GM19463 (cell line): ENCODE measurements around the gene IFT172.
A peak's percentile ranks its signal among the peaks of the same experiment; 100 is the strongest.

Source experiments
- ATAC-seq: cut with Tn5 transposase; IDR thresholded peaks from one replicate; pipeline ENCODE4 v1.9.1; 2021; ENCODE audit warnings: mild to moderate bottlenecking, moderate library complexity; ENCODE audit not compliant: unreplicated experiment

IFT172 gene

DNA sequence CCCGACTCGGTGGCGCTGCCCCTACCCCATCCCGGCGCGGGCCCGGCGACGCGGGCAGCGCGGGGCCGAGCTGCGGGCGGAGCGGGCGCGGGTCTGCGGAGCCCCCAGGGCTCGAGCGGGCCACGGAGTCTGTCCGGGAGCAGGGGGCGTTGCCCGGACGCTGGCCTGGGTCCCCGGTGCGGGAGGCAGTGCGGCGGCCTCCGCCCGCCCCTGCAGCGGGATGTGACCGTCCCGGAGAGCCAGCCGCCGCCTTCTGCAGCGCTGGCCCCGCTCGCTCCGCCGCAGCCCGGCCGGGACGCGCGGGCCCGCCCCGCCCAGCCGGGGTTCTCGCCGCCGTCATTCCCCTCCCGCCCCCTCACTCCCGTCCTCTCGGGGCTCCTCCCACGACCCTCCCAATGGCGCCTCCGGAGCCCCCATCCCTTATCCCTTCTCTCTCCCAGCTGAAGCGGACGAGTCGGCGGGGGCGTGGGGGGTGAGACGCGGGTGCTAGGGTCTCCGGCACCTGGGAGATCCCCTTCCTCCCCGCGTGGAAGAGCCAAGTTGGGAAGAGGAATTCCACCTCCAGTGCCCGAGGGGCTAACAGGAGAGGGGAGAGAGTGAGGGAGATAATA, 5.5 kb upstream of the IFT172 start, which contains the start of gene FNDC4:
FNDC4 (minus strand) TSS at position 257 of the 611 bp plus-strand sequence. CDS start 521 bp downstream, outside the sequence.
- ATAC-seq: no peak

DNA sequence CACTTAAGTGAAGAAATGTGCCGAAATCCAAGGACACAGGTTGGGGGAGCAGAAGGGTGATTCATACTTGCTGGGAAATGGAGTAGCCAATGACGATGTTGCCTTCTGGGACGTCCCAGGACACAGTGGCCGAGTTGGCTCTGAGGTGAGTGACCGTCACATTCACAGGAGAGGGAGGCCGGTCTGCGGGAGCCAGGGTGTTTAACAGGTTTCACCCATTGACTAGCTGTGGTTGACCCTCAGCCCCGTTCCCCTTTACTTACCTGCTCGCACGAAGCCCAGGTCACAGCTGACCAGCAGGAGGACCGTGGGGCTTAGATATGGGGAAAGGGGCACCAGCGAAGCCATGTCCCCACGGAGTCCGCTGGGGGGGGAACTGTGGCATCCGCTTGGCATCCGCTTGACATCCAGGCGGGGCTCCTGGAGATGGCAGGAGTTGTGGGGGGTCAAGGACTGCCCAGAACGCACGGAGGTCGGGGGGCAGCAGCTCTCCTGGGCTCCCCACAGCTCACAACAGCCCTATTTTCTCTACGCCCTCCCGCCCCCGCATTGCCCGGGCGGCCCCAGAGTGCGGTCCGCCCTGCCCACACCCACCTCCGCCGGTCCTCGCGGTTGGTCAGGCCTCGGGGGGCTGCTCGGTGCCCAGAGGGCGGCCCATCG, 4.9 kb upstream of the IFT172 start:
- no peak for ATAC-seq

DNA sequence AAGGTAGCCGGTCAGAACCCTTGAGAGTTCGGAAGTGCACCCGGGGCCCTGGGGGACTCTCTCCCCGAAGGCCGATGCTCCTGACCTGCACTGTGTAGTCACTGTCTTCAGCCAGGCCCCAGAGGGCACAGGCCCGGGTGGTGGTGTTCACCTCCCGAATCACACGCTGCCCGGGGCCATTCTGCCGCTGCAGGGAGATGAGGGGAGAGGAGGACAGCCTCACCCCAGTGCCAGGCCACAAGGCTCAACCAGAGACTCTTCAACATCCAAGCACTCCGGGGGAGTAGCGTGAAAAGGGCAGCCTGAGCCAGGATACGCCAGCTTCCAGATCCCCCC, 4.4 kb upstream of the IFT172 start:
- ATAC-seq: no peak

DNA sequence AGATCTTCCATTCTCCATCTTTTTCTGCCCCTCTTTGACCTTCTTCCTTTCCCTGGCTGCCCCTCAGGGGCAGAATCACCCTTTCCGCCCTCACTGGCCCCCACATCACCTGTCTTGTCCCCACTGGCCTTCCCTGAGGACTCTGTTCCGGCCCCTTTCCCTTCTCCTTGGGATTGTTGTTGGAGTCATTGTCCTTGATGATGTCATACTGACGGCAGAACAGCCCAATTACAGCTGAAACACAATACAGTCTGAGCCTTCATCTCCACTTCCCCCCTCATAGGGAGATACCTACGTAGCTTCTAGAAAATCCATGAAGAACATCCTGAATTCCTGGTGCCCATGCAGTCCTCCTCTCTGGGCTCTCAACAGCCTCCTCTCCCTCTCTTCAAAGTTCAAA, 3.0 kb upstream of the IFT172 start:
- no peak for ATAC-seq

DNA sequence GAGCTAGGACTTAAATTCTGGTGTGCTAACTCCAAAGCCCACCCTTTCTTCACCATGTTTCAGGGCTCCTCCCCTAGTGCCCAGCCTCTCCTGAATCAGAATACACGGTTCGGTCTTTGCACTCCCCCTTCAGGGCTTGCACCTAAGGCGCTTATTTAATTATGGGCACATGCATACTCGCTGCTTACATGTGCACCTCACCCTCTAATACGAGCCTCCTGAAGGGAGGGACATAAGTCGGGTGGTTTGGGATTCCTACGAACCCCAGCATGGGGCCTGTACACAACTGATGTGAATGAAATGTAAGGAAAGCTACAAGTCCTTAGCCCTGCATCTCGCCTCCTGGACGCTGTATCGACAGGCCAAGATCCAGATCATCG, 435 bp downstream of the IFT172 start:
- no peak for ATAC-seq

DNA sequence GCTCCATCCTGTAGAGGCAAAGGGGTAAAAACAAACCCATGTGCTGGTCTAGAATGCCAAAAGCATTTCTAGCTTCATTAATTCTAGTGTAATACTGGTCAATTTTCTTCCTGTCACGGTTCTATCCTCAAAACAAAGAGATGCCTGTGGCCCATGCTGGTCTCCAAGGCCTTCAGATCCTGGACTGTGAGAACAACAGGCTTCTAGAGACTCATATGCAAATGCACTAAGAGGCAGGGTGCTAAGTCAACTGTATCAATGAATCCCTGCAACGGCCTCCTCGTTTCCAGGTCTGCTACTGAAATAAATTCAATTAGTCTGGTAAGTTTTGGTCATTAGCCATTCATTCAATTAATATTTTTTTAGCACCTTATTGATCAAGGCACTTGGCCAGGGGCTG, 4.0 kb downstream of the IFT172 start:
- no peak for ATAC-seq

GRCh38 chr2:27471961-27472360, 17.6 kb downstream of the IFT172 start:
- ATAC-seq: no peak

- no peak for ATAC-seq
Measured at GRCh38 chr2:27464443-27464842, 25.1 kb downstream of the IFT172 start.

DNA sequence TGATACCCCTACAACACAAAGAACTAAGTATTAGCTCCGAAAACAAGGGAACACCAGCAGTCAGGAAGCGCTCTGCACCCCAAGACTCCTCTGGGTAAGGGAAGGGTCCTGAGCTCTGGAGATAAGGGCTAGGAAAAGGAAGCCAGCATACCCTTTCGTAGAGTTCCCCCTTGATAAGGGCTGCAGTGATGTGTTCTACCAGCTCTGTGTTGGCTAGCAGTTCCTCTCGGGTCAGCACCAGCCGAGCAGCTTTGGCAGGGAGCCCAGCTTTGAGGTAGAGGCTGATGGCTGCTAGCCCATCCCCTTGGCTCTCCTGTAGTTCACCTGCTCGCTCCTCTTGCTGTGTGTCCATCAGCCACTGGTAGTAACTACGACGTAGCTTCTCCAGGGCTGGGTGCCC, 28.4 kb downstream of the IFT172 start:
- ATAC-seq: no peak

DNA sequence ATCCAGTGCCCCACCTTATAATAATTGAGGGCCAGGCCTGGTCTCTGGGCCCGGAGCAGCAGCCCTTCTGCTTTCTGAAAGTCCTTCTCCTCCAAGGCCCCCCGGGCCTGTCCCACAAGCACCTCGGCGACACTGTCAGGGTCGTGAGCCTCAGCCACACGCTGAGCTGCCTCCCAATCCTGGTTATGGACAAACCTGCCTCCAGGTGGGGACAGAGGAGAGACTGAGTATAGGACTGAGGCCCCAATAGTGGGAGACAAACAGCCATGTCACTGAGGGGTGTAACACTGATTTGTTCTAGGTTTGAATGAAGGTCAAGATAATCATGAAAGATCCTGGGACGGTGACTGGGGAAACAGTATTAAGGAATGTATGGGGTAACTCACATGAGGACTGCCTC, 35.6 kb downstream of the IFT172 start:
- no peak for ATAC-seq

DNA sequence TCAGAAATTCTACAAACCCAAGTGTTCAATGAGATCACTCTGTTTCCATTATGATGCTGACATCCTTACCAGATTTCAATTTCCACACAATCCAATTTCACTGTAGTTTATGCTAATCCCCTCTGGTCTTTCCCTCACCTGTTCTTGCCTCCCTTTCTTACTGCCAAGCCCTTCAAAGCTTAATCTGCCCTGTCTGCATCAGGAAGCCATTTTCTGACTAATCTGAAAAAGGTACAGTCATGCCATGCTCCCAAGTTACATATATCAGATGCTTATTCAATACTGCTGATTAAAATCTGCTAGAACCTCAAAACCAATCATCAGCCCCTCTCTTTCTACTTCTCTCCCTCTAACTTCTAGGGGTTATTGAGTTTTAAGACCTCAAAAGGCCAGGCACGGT, 38.4 kb downstream of the IFT172 start:
- ATAC-seq: no peak

GRCh38 chr2:27448381-27448780, 41.2 kb downstream of the IFT172 start:
- ATAC-seq: no peak

DNA sequence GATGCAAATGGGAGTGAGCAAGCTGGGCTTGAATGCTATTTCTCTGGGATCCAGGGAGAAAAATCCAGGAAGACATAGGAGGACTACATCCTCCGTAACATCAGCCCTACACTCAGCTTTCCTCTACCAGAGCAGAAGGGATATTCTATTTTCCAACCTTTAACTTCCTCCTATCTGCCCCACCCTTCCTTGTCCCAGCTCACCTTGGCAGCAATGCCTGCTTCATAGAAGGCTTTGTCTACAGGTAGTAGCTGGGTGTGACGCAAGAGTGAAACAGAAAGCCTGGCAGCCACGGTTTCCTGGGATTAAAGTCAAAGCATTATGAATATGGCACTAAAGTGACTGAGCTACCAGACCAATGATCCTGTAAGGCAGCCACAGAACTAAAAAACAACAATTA, 43.5 kb downstream of the IFT172 start:
- ATAC-seq: no peak

DNA sequence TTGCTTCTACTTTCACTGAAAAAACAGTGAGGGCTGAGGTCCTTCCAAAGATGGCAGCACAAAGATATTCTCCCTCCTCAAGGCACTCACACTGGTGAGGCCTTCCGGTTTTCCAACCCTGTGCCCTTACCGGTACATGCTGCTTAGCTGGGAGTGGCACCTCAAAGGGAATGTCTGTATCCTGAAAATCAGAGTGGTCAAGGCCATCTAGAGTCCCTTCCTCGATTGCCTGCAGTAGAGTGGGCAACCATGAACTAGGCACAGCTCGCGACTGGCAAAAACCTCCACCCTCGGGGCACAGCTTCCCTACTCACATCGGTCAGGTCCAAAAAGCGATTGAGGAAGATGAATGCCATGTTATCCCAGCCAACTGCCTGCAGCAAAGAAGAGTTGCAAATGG, 43.9 kb downstream of the IFT172 start:
- no peak for ATAC-seq

- no peak for ATAC-seq
Measured at GRCh38 chr2:27445155-27445554, 44.4 kb downstream of the IFT172 start.

DNA sequence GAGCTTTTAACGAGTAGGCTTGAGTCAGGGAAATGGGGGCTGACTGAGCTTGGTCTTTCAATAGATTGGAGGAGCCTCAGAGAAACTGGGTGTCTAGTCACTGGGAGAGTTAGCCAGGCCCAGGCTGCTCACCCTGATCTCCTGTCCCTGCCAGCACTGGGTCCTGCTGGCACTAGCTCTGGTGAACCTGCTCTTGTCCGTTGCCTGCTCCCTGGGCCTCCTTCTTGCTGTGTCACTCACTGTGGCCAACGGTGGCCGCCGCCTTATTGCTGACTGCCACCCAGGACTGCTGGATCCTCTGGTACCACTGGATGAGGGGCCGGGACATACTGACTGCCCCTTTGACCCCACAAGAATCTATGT, 46.6 kb downstream of the IFT172 start:
- ATAC-seq: no peak

- no peak for ATAC-seq
Measured at GRCh38 chr2:27441958-27442919, 47.3 kb downstream of the IFT172 start, which contains the start of gene KRTCAP3. Gene KRTCAP3, plus strand, starts transcription at chr2:27442381. Its CDS starts 32 bp downstream, at chr2:27442413.

GRCh38 chr2:27441226-27441926, 48.2 kb downstream of the IFT172 start:
- no peak for ATAC-seq

- no peak for ATAC-seq
Measured at GRCh38 chr2:27435628-27436027, 53.9 kb downstream of the IFT172 start.

DNA sequence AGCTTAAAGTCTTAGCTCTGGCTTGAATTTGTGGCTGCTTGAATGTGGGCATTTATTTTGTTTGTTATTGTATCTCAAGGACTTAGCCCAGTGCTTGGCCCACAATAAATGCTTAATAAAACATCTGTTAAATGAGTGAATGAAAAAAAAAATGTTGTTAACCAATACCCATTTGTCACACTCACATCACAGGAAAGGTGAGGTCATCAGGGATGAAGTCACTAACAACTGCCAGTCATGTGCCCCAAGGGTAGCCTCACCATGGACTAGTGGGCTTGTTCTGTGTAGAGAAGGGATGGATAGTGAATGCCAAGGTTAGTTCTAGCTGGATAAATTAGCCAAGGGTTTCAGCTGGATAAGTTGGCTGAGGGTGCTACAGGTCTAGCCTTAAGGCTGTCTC, 58.1 kb downstream of the IFT172 start:
- ATAC-seq: no peak

DNA sequence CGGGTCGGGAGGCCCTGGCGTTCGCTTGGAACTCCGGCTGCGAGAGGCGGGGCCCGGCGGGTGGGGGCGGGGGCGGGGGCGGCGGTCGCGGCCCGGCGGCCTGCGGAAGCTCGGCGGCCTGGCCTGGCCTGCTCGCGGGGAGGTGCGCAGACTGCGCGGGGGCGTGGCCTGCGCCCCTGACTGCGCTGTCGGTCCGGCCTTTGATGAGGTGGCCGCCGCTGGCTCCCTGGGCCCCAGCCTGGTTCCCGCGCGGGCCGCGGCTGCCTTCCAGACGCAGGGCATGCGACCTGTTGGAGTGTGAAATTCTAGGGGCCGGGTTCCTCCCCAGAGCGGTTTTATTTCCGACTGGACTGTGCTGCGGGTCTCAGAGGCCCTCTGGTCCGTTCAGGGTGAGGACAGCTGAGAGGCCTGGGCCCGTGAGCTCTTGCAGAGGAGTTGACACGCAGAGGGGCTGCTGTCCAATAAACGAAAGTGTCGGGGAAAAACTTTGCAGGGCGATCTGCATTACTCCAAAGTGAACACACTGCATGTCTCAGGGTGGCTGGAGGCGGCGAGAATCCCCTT, 60.5 kb downstream of the IFT172 start:
- ATAC-seq: peak; percentile 70
